ENCODE data around the gene WDTC1. TPM values are rescaled to one million over a fixed set of nuclear protein-coding genes. Genes with fewer than 3 reads are reported as not detected.

Gene WDTC1
- total and polyA plus RNA-seq, 2 experiments from 2014 or later = 3.8 to 14.0 TPM

- Histone ChIP-seq H3F3A (replicated peaks; ENCODE audit: low read depth) (no peaks in the 10 kb centered on the region), H3K4me3 (no peak overlapping the region), H3K4me2 (no peak overlapping the region), H2AFZ (no peak overlapping the region), H3K36me3 (ENCODE audit: insufficient read depth) (no peaks in the 10 kb centered on the region), H3K27ac (ENCODE audit: low read depth) (no peak overlapping the region), H3K4me1 (ENCODE audit: insufficient read depth) (no peaks in the 10 kb centered on the region), H3K9me2 (ENCODE audit: insufficient read depth) (no peaks in the 10 kb centered on the region), H4K20me1 (replicated peaks; ENCODE audit: insufficient read depth) (no peaks in the 10 kb centered on the region), H3K27me3 (ENCODE audit: insufficient read depth) (no peaks in the 10 kb centered on the region), H3K79me2 (replicated peaks; ENCODE audit: insufficient read depth) (no peaks in the 10 kb centered on the region)
- Mint-ChIP-seq H3K36me3 (ENCODE audit: low read depth) (peaks cover 10% of the 10 kb centered on the region; the same call in 2 of the 3 replicates), H3K27ac (no peak overlapping the region), H3K27me3 (ENCODE audit: insufficient read depth, low read depth, poor library complexity) (peaks cover 5% of the 10 kb centered on the region), H3K9me3 (0 out of 3 replicates have a peak, but pooled peaks cover 2% of the 10 kb centered on the region), H3K4me3 (no peak overlapping the region; the same call in 2 of the 3 replicates), H3K4me1 (no peaks in the 10 kb centered on the region)
- DNase-seq (ENCODE audit: low spot score) (no peak), ATAC-seq (no peak)
- TF ChIP-seq REST (IDR thresholded peaks at IDR 0.05; ENCODE audit: unreplicated experiment) (no peak), ETS1 (IDR thresholded peaks at IDR 0.05) (no peak), STAT1 (IDR thresholded peaks at IDR 0.05; ENCODE audit: unreplicated experiment) (no peak), ZNF331 (CRISPR knock-in tag; IDR thresholded peaks at IDR 0.05; ENCODE audit: low read depth) (no peak), CREB1 (CRISPR knock-in tag; IDR thresholded peaks at IDR 0.05; ENCODE audit: low read depth) (no peak), NANOG (IDR thresholded peaks at IDR 0.05; ENCODE audit: borderline replicate concordance) (no peak), CTCF (conservative IDR thresholded peaks at IDR 0.05; ENCODE audit: low read depth in 2 of 2) (no peak), ZNF462 (CRISPR knock-in tag; IDR thresholded peaks at IDR 0.05) (no peak), ZNF114 (CRISPR knock-in tag; IDR thresholded peaks at IDR 0.05) (no peak), JUNB (IDR thresholded peaks at IDR 0.05; ENCODE audit: unreplicated experiment) (no peak), POLR2AphosphoS5 (IDR thresholded peaks at IDR 0.05; ENCODE audit: low read depth) (no peak), EZH2 (IDR thresholded peaks at IDR 0.05; ENCODE audit: low read depth, unreplicated experiment) (no peak), EZH2phosphoT487 (IDR thresholded peaks at IDR 0.05; ENCODE audit: unreplicated experiment) (no peak)
Measured at GRCh38 chr1:27269276-27269675, 34.8 kb downstream of the WDTC1 start.

Data from GM23338 (cell line).